HG02588 (cell line): ENCODE data around the gene PPP2R5E.

Source experiments
- ATAC-seq: cut with Tn5 transposase; IDR thresholded peaks from one replicate; pipeline ENCODE4 v1.9.1; 2021; ENCODE audit warnings: mild to moderate bottlenecking, moderate library complexity; ENCODE audit not compliant: unreplicated experiment

PPP2R5E gene

DNA sequence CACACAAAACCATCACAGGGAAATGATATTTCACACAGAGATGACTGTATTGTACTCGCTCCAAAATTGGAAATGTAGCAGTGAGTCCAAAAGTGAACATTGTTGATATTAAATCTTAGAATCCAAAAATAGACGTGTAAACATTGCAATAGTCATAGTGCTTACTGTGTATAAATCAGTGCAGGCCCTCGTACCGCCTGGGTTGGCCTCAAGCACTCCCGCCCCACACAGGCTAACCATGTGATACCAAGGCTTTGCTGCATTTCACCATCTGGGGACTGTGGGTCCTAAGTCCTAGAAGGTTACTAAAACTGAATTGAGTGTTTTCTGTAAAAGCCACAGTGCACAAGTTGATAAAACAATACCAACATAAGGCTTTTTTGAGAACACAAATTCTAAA is 107.3 kb downstream of the PPP2R5E start:
- ATAC-seq = no peak

DNA sequence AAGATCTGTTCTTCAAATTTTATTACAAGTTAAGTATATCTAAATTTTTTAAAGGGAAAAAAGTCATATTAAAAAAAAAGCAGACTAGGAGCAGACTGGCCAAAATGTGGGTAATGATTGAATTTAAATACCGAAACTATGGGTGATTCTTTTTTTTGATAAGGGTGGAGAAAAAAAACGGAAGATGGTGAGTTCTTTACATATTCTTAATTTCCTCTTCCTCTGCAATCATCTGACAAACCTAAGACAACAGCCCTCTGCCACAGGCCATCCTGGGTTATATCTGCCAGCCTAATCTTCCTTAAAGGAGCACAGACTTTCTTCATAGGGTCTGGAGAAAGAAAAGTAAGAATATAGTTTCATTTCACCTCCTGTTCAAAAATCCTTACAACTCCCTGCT is 108.0 kb downstream of the PPP2R5E start:
- ATAC-seq = no peak

- ATAC-seq = no peak
These were observed 110.2 kb downstream of the PPP2R5E start for GRCh38 chr14:63432888-63433552.

- ATAC-seq = no peak
These were observed 110.9 kb downstream of the PPP2R5E start for GRCh38 chr14:63432228-63432627.

GRCh38 chr14:63431466-63431865 is 111.7 kb downstream of the PPP2R5E start:
- ATAC-seq = no peak

- ATAC-seq = no peak
These were observed 114.7 kb downstream of the PPP2R5E start for GRCh38 chr14:63428486-63428885.

- ATAC-seq = no peak
These were observed 116.3 kb downstream of the PPP2R5E start for GRCh38 chr14:63426838-63427352.

DNA sequence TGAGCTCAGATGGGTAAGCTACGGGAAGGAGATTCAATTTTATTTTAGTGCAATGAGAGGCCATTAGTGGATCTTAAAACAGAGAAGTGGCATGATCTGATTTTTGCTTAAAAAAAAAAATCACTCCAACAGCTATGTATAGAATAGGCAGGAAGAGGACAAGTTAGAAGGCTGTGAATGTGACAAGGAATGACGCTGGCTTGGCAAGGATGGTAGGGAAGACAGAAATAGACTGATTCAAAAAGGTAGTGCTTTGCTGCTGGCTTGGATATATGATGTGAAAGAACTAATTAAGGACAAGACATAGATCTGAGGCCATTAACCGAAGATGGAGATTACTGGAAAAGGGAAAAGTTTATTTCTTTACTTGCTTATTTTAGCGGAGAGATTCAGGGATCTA is 119.3 kb downstream of the PPP2R5E start:
- ATAC-seq = no peak

- no peak for ATAC-seq
These were observed 119.8 kb downstream of the PPP2R5E start for GRCh38 chr14:63423381-63423780.

GRCh38 chr14:63421919-63422318 is 121.3 kb downstream of the PPP2R5E start:
- ATAC-seq = no peak

GRCh38 chr14:63421226-63421625 is 122.0 kb downstream of the PPP2R5E start:
- no peak for ATAC-seq

DNA sequence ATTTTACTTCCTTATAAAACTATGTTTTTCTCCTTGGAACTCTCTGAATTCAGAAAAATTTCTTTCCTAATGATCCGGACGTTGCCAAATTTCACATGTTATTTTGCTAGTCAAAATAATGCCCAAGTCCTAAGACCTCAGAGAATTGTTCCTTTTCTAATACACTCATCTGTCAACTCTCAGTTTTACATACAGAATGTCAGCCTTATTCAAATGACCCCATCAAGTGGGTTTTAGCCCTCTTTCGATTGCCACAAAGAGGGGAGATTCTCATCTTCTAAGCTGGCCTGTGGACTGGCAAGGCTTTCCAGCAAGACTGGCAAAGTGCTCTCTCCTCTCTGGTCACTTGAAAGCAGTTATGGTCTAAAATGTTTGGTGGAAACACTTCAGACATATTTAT is 125.2 kb downstream of the PPP2R5E start:
- ATAC-seq = peak; percentile 46

GRCh38 chr14:63413009-63413408 is 130.2 kb downstream of the PPP2R5E start:
- no peak for ATAC-seq

- ATAC-seq = no peak
These were observed 136.8 kb downstream of the PPP2R5E start for GRCh38 chr14:63406333-63406732.

- ATAC-seq = no peak
These were observed 137.5 kb downstream of the PPP2R5E start for GRCh38 chr14:63405715-63406114.

- no peak for ATAC-seq
These were observed 138.3 kb downstream of the PPP2R5E start for GRCh38 chr14:63404906-63405305.

- ATAC-seq = no peak
These were observed 141.5 kb downstream of the PPP2R5E start for GRCh38 chr14:63401646-63402045.

- no peak for ATAC-seq
These were observed 144.2 kb downstream of the PPP2R5E start for GRCh38 chr14:63398952-63399351.

- ATAC-seq = no peak
These were observed 148.3 kb downstream of the PPP2R5E start for GRCh38 chr14:63394841-63395240.

- no peak for ATAC-seq
These were observed 148.7 kb downstream of the PPP2R5E start for GRCh38 chr14:63394432-63394831.

- ATAC-seq = no peak
These were observed 150.2 kb downstream of the PPP2R5E start for GRCh38 chr14:63393012-63393411.

- ATAC-seq = no peak
These were observed 150.9 kb downstream of the PPP2R5E start for GRCh38 chr14:63392236-63392635.
